Tibial nerve (tissue), 4 donors: ENCODE results near the gene FER1L5.

Source experiments
- EP300 ChIP-seq, 2 donors: sonication (generic); formaldehyde crosslinking; IDR thresholded peaks; one replicate each; pipeline ENCODE4 v1.6.1; 2017; ENCODE audit warnings: antibody characterized with exemption in 2 of 2, mild to moderate bottlenecking in 1 of 2
- POLR2A ChIP-seq, 2 donors: fragments of 450-650 bp; IDR thresholded peaks; one replicate each; pipeline ENCODE4 v1.6.1; 2017; ENCODE audit warnings: antibody characterized with exemption in 2 of 2, mild to moderate bottlenecking in 2 of 2, moderate library complexity in 2 of 2
- TF ChIP-seq, protein P1 (sequence below), 5 experiments: fragments of 200-600 bp in 3 of 5; fragments of 450-650 bp in 2 of 5; sonication (generic) in 3 of 5; IDR thresholded peaks; one replicate each; pipeline ENCODE4 v1.5.1; 2016 to 2019; ENCODE audit warnings: antibody characterized with exemption in 5 of 5, mild to moderate bottlenecking in 3 of 5, moderate library complexity in 2 of 5

DNA sequence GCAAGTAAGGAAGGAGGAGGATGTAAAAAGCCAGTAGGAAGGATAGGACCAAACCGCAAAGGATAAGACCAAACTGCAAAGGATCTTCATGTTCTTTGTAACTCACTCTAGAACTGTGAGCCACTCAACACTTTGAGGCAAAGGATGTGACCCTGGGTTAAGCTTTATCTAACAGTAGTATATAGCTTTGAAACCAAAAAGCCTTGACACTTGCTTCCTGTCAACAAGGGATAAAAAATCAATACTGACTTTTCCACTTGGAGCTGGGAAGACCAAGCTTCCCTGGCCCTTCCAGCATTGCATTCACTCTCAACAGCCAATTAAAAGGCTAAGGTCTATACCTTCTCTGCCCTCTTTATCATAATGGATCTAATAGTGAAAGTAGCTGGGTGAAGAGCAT, 26.4 kb upstream of the FER1L5 start:
- TF ChIP-seq, protein P1, sequence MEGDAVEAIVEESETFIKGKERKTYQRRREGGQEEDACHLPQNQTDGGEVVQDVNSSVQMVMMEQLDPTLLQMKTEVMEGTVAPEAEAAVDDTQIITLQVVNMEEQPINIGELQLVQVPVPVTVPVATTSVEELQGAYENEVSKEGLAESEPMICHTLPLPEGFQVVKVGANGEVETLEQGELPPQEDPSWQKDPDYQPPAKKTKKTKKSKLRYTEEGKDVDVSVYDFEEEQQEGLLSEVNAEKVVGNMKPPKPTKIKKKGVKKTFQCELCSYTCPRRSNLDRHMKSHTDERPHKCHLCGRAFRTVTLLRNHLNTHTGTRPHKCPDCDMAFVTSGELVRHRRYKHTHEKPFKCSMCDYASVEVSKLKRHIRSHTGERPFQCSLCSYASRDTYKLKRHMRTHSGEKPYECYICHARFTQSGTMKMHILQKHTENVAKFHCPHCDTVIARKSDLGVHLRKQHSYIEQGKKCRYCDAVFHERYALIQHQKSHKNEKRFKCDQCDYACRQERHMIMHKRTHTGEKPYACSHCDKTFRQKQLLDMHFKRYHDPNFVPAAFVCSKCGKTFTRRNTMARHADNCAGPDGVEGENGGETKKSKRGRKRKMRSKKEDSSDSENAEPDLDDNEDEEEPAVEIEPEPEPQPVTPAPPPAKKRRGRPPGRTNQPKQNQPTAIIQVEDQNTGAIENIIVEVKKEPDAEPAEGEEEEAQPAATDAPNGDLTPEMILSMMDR (IDR thresholded peaks at IDR 0.05) = no peak
- no peak for TF ChIP-seq EP300 (IDR thresholded peaks at IDR 0.05)
- TF ChIP-seq POLR2A (IDR thresholded peaks at IDR 0.05) = no peak
